ENCODE data around the gene HOOK1. TPM values are rescaled to one million over a fixed set of nuclear protein-coding genes. Genes with fewer than 3 reads are reported as not detected.
"Not testable (repeated sequence)": the region's sequence is repeated elsewhere in the genome, so short reads cannot be mapped to it uniquely, and the experiment has no call there.

Gene HOOK1
- total and polyA plus RNA-seq, 2 donors from 2014 or later, result 9.4 to 55.4 TPM

GRCh38 chr1:59852117-59852516 lies 37.4 kb downstream of the HOOK1 start:
- no peak for TF ChIP-seq CTCF (IDR thresholded peaks at IDR 0.05; ENCODE audit: borderline replicate concordance, extremely low read depth, insufficient read depth)
- FAIRE-seq (no peak), DNase-seq (no peak)
- peaks cover 0 to 2% (median 0%) of the 10 kb centered on the region in 3 donors for H3K4me1 ChIP-seq (ENCODE audit: control insufficient read depth in 2 of 3, insufficient read depth in 2 of 3, low read depth in 1 of 3, low read length in 3 of 3)
- H3K27ac ChIP-seq (ENCODE audit: low read depth in 2 of 2, low read length in 2 of 2), result no peak overlapping the region
- no peak overlapping the region for H3K9ac ChIP-seq (ENCODE audit: low read length in 3 of 3)
- H3K36me3 ChIP-seq (ENCODE audit: control insufficient read depth in 2 of 3, insufficient read depth in 3 of 3, low read length in 3 of 3), result peaks cover 2 to 18% (median 4%) of the 10 kb centered on the region in 3 donors
- H3K9me3 ChIP-seq (ENCODE audit: control insufficient read depth in 2 of 3, insufficient read depth in 1 of 3, low read length in 3 of 3), result no peaks in the 10 kb centered on the region
- H3K4me3 ChIP-seq (ENCODE audit: low read length in 3 of 3), result no peak overlapping the region
- H3K27me3 ChIP-seq (ENCODE audit: control insufficient read depth, insufficient read depth, low read length), result no peaks in the 10 kb centered on the region
- intact Hi-C loops (cut with DNase I), result no loop called here

GRCh38 chr1:59855297-59855696 lies 40.5 kb downstream of the HOOK1 start:
- FAIRE-seq; H3K9ac ChIP-seq (ENCODE audit: low read length in 3 of 3); H3K27ac ChIP-seq (ENCODE audit: low read depth in 2 of 2, low read length in 2 of 2); DNase-seq; H3K9me3 ChIP-seq (ENCODE audit: control insufficient read depth in 2 of 3, insufficient read depth in 1 of 3, low read length in 3 of 3); intact Hi-C loops (cut with DNase I); H3K36me3 ChIP-seq (ENCODE audit: control insufficient read depth in 2 of 3, insufficient read depth in 3 of 3, low read length in 3 of 3); H3K27me3 ChIP-seq (ENCODE audit: control insufficient read depth, insufficient read depth, low read length); H3K4me1 ChIP-seq (ENCODE audit: control insufficient read depth in 2 of 3, insufficient read depth in 2 of 3, low read depth in 1 of 3, low read length in 3 of 3); H3K4me3 ChIP-seq (ENCODE audit: low read length in 3 of 3): not testable (repeated sequence)

- no peak overlapping the region for H3K9ac ChIP-seq (ENCODE audit: low read length in 3 of 3)
- intact Hi-C loops (cut with DNase I), result no loop called here
- peaks cover 0 to 3% (median 0%) of the 10 kb centered on the region in 3 donors for H3K4me1 ChIP-seq (ENCODE audit: control insufficient read depth in 2 of 3, insufficient read depth in 2 of 3, low read depth in 1 of 3, low read length in 3 of 3)
- no peak overlapping the region for H3K4me3 ChIP-seq (ENCODE audit: low read length in 3 of 3)
- DNase-seq (no peak), FAIRE-seq (no peak)
- H3K9me3 ChIP-seq (ENCODE audit: control insufficient read depth in 2 of 3, insufficient read depth in 1 of 3, low read length in 3 of 3), result no peaks in the 10 kb centered on the region
- no peaks in the 10 kb centered on the region for H3K36me3 ChIP-seq (ENCODE audit: control insufficient read depth in 2 of 3, insufficient read depth in 3 of 3, low read length in 3 of 3)
- no peak for TF ChIP-seq CTCF (IDR thresholded peaks at IDR 0.05; ENCODE audit: borderline replicate concordance, extremely low read depth, insufficient read depth)
- H3K27ac ChIP-seq (ENCODE audit: low read depth in 2 of 2, low read length in 2 of 2), result no peak overlapping the region
- H3K27me3 ChIP-seq (ENCODE audit: control insufficient read depth, insufficient read depth, low read length), result no peaks in the 10 kb centered on the region
Observed at GRCh38 chr1:59856725-59857338, 42.1 kb downstream of the HOOK1 start.

- no peaks in the 10 kb centered on the region for H3K9me3 ChIP-seq (ENCODE audit: control insufficient read depth in 2 of 3, insufficient read depth in 1 of 3, low read length in 3 of 3)
- peaks cover 0 to 3% (median 0%) of the 10 kb centered on the region in 3 donors for H3K4me1 ChIP-seq (ENCODE audit: control insufficient read depth in 2 of 3, insufficient read depth in 2 of 3, low read depth in 1 of 3, low read length in 3 of 3)
- no peak overlapping the region for H3K4me3 ChIP-seq (ENCODE audit: low read length in 3 of 3)
- FAIRE-seq, result no peak
- H3K36me3 ChIP-seq (ENCODE audit: control insufficient read depth in 2 of 3, insufficient read depth in 3 of 3, low read length in 3 of 3), result peaks cover 0 to 3% (median 0%) of the 10 kb centered on the region in 3 donors
- no peak for DNase-seq
- H3K9ac ChIP-seq (ENCODE audit: low read length in 3 of 3), result no peak overlapping the region
- H3K27ac ChIP-seq (ENCODE audit: low read depth in 2 of 2, low read length in 2 of 2), result no peak overlapping the region
- TF ChIP-seq CTCF (IDR thresholded peaks at IDR 0.05; ENCODE audit: borderline replicate concordance, extremely low read depth, insufficient read depth), result no peak
- intact Hi-C loops (cut with DNase I), result no loop called here
- H3K27me3 ChIP-seq (ENCODE audit: control insufficient read depth, insufficient read depth, low read length), result no peaks in the 10 kb centered on the region
Observed at GRCh38 chr1:59857679-59858354, 43.1 kb downstream of the HOOK1 start.

All from kidney (tissue), 14 donors.